CD4-positive, alpha-beta T cell (primary cell): Measurements from ENCODE around the gene ANKH. TPM values are rescaled to one million over a fixed set of nuclear protein-coding genes. Genes with fewer than 3 reads are reported as not detected.

Source experiments
- ATAC-seq: fragments of 200-7000 bp; cut with Tn5 transposase; one replicate; pipeline ENCODE4 v1.10.0; 2022; ENCODE audit warnings: mild to moderate bottlenecking; ENCODE audit not compliant: poor library complexity
- CTCF ChIA-PET: fragments of 350-600 bp; sonication (Branson Sonifier 250); formaldehyde crosslinking; loops from one replicate; lab custom pipeline; 2021; ENCODE audit warnings: antibody characterized with exemption, inconsistent platforms; lab: Charles Lee
- POLR2A ChIA-PET: fragments of 350-600 bp; sonication (Branson Sonifier 250); formaldehyde crosslinking; loops from one replicate; lab custom pipeline; 2021; ENCODE audit warnings: antibody characterized with exemption, inconsistent platforms; lab: Charles Lee
- DNase-seq, 14 experiments: peaks; one replicate each; pipeline ENCODE4 v3.0.0-alpha.2; 2013 to 2020; ENCODE audit warnings: mixed read lengths in 2 of 14
- H3K27ac ChIP-seq, 2 donors: one replicate each; pipeline versions ENCODE4 v1.5.1 to v1.7.0; 2013; ENCODE audit warnings: low read length in 2 of 2, low read depth in 1 of 2, mild to moderate bottlenecking in 1 of 2
- H3K27me3 ChIP-seq, 2 experiments: 1 replicate in 1 of 2; 2 replicates in 1 of 2; pipeline versions ENCODE4 v1.6.1 to v1.7.0; 2013; ENCODE audit warnings: low read length in 2 of 2, control low read depth in 1 of 2, mild to moderate bottlenecking in 1 of 2, moderate library complexity in 1 of 2; ENCODE audit not compliant: insufficient read depth in 2 of 2, control insufficient read depth in 1 of 2
- H3K36me3 ChIP-seq: one replicate; pipeline ENCODE4 v1.6.1; 2013; ENCODE audit warnings: low read length, control low read depth; ENCODE audit not compliant: insufficient read depth
- H3K4me1 ChIP-seq: one replicate; pipeline ENCODE4 v1.6.1; 2013; ENCODE audit warnings: low read length, control low read depth; ENCODE audit not compliant: insufficient read depth
- H3K4me3 ChIP-seq: one replicate; pipeline ENCODE4 v1.5.1; 2013; ENCODE audit warnings: mild to moderate bottlenecking, low read length, moderate library complexity
- H3K9me3 ChIP-seq, 2 experiments: 1 replicate in 1 of 2; 2 replicates in 1 of 2; pipeline versions ENCODE4 v1.6.1 to v1.7.0; 2013; ENCODE audit warnings: low read length in 2 of 2, mild to moderate bottlenecking in 2 of 2, control low read depth in 1 of 2, moderate library complexity in 1 of 2; ENCODE audit not compliant: control insufficient read depth in 1 of 2, insufficient read depth in 1 of 2
- H3K27ac Mint-ChIP-seq: one replicate; pipeline ENCODE4 v1.8.0; 2020; ENCODE audit warnings: mixed read lengths
- H3K27me3 Mint-ChIP-seq: one replicate; pipeline ENCODE4 v1.8.0; 2021; ENCODE audit warnings: mixed read lengths
- H3K36me3 Mint-ChIP-seq: one replicate; pipeline ENCODE4 v1.8.0; 2021; ENCODE audit warnings: low read depth, mixed read lengths
- H3K4me1 Mint-ChIP-seq: one replicate; pipeline ENCODE4 v1.8.0; 2021; ENCODE audit warnings: low read depth, mixed read lengths
- H3K4me3 Mint-ChIP-seq: one replicate; pipeline ENCODE4 v1.8.0; 2020; ENCODE audit warnings: mild to moderate bottlenecking, mixed read lengths
- H3K9me3 Mint-ChIP-seq: one replicate; pipeline ENCODE4 v1.8.0; 2020; ENCODE audit warnings: mixed read lengths
- CTCF ChIP-seq: fragments of 200-600 bp; IDR thresholded peaks from one replicate; pipeline ENCODE4 v1.8.0; 2022; ENCODE audit warnings: antibody characterized with exemption, mild to moderate bottlenecking
- intact Hi-C, 2 experiments: fragments of 100-400 bp; cut with DNase I in 1 of 2; cut with micrococcal nuclease in 1 of 2; formaldehyde crosslinking; loops; one replicate each; pipeline versions ENCODE4 v1.15.1 to v1.9.0; 2023 to 2025; cut with DNase I, micrococcal nuclease
- total RNA-seq, 174 experiments: library from RNA in 2 of 174; stranded (reverse) in 2 of 174; gene quantifications; one replicate each; pipeline ENCODE4 v1.2.3 and lab custom pipeline; 2021 to 2026

The ANKH gene
- total RNA-seq, 2 experiments from 2014 or later, result 69.5 to 72.3 TPM

GRCh38 chr5:14701556-14701955, 170.0 kb downstream of the ANKH start:
- Mint-ChIP-seq H3K27ac (peak overlapping the region; percentile 96), H3K4me3 (no peak overlapping the region), H3K27me3 (no peaks in the 10 kb centered on the region), H3K36me3 (peaks cover 80% of the 10 kb centered on the region), H3K4me1 (peaks cover 82% of the 10 kb centered on the region), H3K9me3 (no peaks in the 10 kb centered on the region)
- no peak for DNase-seq
- no peak for ATAC-seq
- peaks cover 36% of the 10 kb centered on the region for H3K36me3 ChIP-seq
- ChIA-PET POLR2A (interaction anchor here (0.5 to 0.9 kb wide), 2 partner anchors 9 to 291 kb away, joined by 3 to 4 read pairs; no protein-coding TSS in a partner anchor), CTCF (interaction anchor here (4.0 kb wide), 1 partner anchor 15 kb away, joined by 16 read pairs; no protein-coding TSS in a partner anchor)
- H3K9me3 ChIP-seq, result no peaks in the 10 kb centered on the region
- intact Hi-C loops, result no loop called here
- peak overlapping the region in 1 of 2 donors; percentile 37 for H3K27ac ChIP-seq
- no peak for TF ChIP-seq CTCF
- H3K4me3 ChIP-seq, result no peak overlapping the region
- peaks cover 50% of the 10 kb centered on the region for H3K4me1 ChIP-seq
- no peaks in the 10 kb centered on the region for H3K27me3 ChIP-seq

DNA sequence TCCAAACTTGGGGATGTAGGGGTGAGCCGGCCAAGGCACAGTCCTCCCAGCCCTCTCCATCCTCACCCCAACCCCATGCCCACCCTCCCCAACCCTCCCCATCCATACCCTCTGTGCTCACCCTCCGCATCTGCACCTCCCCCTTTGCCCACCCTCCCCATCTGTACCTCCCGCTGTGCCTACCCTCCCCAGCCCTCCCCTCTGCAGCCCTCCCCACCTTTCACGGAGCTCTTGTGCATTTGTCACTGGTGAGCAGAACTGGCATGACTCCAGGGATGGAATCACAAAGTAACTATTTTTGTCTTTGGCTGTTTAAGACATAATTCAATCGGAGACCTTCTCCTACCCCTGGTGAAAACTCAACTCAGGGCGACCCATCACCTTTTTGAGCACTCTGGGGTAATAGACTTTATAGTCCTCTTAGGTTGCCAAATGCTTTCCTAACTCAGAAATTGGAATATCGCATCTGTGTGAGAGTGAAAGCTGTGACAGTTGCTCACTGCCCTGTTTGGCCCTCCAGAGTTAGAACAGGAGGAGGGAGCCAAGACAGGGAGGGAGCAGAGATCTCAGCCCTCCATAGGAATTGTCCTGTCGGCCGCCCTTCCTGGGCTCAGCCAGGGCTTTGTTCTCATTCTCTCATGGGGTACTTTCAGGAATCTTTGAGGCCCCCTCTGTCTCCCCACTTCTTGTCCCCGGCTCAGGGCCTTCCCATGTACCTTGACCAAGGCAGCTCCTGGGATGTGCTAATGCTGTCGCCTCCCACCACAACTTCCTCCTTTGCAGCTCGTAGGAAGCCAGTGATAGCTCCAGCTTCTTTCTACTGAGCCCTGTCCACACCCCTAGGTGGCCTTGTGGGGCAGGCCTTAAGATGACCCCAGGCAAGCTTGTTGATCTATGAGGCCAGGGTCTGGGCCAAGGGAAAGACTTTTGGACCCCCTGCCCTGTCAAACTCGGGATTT, 170.8 kb downstream of the ANKH start:
- ATAC-seq (no peak), DNase-seq (no peak)
- Mint-ChIP-seq H3K27me3 (no peaks in the 10 kb centered on the region), H3K27ac (peak overlapping the region; percentile 96), H3K4me1 (peaks cover 82% of the 10 kb centered on the region), H3K9me3 (no peaks in the 10 kb centered on the region), H3K36me3 (peaks cover 80% of the 10 kb centered on the region), H3K4me3 (no peak overlapping the region)
- no peak for TF ChIP-seq CTCF
- Histone ChIP-seq H3K36me3 (peaks cover 43% of the 10 kb centered on the region), H3K9me3 (no peaks in the 10 kb centered on the region), H3K4me1 (peaks cover 48% of the 10 kb centered on the region), H3K27me3 (no peaks in the 10 kb centered on the region), H3K27ac (peak overlapping the region in 1 of 2 donors; percentile 37), H3K4me3 (no peak overlapping the region)
- CTCF ChIA-PET, result interaction anchor here (4.0 kb wide), 1 partner anchor 15 kb away, joined by 16 read pairs; no protein-coding TSS in a partner anchor
- POLR2A ChIA-PET, result no interaction called here
- intact Hi-C loops, result no loop called here

- intact Hi-C loops, result no loop called here
- Mint-ChIP-seq H3K4me1 (peaks cover 78% of the 10 kb centered on the region), H3K9me3 (no peaks in the 10 kb centered on the region), H3K4me3 (no peak overlapping the region), H3K27ac (peak overlapping the region; percentile 8), H3K36me3 (peaks cover 88% of the 10 kb centered on the region), H3K27me3 (no peaks in the 10 kb centered on the region)
- no peak for TF ChIP-seq CTCF
- no peak overlapping the region for H3K4me3 ChIP-seq
- ATAC-seq (no peak), DNase-seq (no peak)
- no peak overlapping the region for H3K27ac ChIP-seq
- H3K36me3 ChIP-seq, result peaks cover 50% of the 10 kb centered on the region
- H3K9me3 ChIP-seq, result no peaks in the 10 kb centered on the region
- POLR2A ChIA-PET, result interaction anchor here (2.0 kb wide), 1 partner anchor 14 kb away, joined by 8 read pairs; no protein-coding TSS in a partner anchor
- H3K4me1 ChIP-seq, result peaks cover 39% of the 10 kb centered on the region
- CTCF ChIA-PET, result no interaction called here
- no peaks in the 10 kb centered on the region for H3K27me3 ChIP-seq
Measured at GRCh38 chr5:14699807-14700400, 171.7 kb downstream of the ANKH start.
